PC-9 (cell line): ENCODE measurements around the gene PALMD.

Experiments used
- CTCF ChIP-seq: fragments of 200-600 bp; sonication (generic); conservative IDR thresholded peaks from 2 replicates; pipeline ENCODE4 v1.6.1; 2017; ENCODE audit warnings: mixed run types, antibody characterized with exemption, mild to moderate bottlenecking, moderate library complexity
- EZH2 ChIP-seq: fragments of 200-600 bp; sonication (generic); IDR thresholded peaks from 2 replicates; pipeline ENCODE4 v1.8.0; 2017; ENCODE audit warnings: antibody characterized with exemption, low read depth

GRCh38 chr1:99670583-99670982 lies 24.7 kb downstream of the PALMD start:
- TF ChIP-seq CTCF, result no peak
- TF ChIP-seq EZH2, result no peak
